ENCODE results near the gene FAM9A.

The FAM9A gene

GRCh38 chrX:8801041-8801599 lies at the start of gene FAM9A:
Gene FAM9A, minus strand, starts transcription at chrX:8801383. Its CDS starts 1,212 bp downstream, at chrX:8800171.
- DNase-seq (ENCODE audit: low spot score): no peak

DNA sequence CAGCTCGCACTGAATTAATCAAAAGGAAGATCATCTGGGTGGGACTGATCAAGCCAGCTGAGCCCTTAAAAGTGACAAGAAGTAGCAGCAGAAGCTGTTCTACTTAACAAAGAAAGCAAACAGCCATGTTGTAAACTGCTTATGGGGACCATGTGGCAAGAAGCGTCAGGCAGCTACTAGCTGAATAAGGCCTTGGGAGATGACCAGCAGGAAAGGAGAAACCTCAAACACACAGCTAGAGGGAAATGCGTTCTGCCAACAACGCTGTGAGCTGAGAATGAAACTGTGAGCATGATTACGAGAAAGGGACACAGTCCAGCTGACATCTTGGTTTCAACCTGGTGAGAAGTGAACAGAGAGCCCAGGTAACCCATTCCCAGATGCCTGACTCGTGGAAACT lies 49.3 kb upstream of the FAM9A start:
- no peak for DNase-seq (ENCODE audit: low spot score)

DNA sequence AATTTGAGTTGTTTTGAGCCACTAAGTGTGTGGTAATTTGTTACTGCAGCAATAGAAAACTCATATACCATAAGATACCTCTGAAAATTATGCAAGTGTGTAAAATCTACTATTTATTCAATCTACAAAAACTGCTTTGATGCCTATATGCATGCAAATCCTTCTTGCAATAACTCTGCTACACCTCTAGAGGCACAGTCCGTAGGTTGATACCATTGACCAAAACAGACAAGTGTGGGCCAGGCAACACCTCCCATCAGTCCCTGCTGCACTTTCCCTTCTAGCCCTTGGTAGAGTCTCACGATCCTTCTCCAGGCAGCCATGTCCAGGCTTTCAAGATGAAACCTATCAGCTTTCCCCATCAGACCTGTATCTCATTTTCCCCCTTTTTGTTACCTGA lies 48.8 kb upstream of the FAM9A start:
- no peak for DNase-seq (ENCODE audit: low spot score)

GRCh38 chrX:8849458-8849857 lies 48.3 kb upstream of the FAM9A start:
- DNase-seq (ENCODE audit: low spot score): no peak

DNA sequence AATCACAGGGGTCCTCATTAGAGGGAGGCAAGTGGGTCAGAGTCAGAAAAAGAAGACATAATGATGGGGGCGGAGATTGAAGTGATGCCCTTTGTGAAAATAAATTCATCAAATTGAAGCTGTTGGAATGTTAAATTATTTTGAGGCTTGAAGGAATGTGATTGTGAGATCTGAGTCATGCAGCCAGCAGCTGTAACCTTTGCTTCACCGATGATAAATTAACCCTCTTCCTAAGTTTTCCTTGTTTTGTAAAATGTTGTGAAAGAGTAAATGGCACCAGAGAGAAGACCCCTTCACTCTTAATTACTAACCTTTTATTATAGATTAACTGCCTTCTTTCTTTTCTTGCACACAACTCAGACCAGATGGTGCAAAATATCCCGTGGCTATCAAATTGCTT lies 47.7 kb upstream of the FAM9A start:
- DNase-seq (ENCODE audit: low spot score): no peak

- DNase-seq (ENCODE audit: low spot score): no peak
These were observed 47.3 kb upstream of the FAM9A start for GRCh38 chrX:8848441-8848840.

- no peak for DNase-seq (ENCODE audit: low spot score)
These were observed 46.2 kb upstream of the FAM9A start for GRCh38 chrX:8847360-8847759.

- no peak for DNase-seq (ENCODE audit: low spot score)
These were observed 45.1 kb upstream of the FAM9A start for GRCh38 chrX:8846266-8846665.

DNA sequence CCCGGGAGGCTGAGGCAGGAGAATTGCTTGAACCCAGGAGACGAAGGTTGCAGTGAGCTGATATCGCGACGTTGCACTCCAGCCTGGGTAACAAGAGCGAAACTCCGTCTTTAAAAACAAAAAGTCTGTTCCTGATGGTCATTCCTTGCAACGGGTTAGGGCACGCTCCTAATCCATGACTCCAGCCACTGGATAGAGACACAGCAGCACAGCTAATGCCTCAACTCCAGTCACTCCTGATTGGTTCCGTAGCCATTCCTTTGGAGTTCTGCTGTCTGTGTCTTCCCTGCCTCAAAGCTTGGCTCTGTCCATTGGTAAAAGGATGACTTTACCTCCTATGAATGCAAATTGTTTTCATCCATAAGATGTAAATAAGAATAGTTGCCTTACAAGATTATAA lies 44.3 kb upstream of the FAM9A start:
- DNase-seq (ENCODE audit: low spot score): no peak

DNA sequence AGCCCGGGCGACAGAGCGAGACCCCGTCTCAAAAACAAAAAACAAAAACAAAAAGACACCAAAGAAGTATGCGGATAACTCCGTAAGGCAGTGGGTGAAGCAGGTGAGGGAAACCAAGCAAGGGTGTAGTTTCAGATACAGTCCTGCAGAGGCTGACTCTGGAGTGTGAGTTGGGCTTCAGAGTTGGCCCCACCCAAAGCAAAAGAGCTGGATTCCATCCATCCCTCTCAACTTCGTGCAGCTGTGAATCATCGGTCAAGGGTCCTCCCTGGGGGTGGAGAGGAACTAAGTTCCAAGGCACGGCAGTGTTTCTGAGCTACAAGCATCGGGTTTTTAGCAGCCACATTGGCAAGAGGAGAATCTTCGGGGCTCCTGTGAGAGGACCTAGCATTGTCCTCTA lies 43.9 kb upstream of the FAM9A start:
- DNase-seq (ENCODE audit: low spot score): peak; percentile 3

DNA sequence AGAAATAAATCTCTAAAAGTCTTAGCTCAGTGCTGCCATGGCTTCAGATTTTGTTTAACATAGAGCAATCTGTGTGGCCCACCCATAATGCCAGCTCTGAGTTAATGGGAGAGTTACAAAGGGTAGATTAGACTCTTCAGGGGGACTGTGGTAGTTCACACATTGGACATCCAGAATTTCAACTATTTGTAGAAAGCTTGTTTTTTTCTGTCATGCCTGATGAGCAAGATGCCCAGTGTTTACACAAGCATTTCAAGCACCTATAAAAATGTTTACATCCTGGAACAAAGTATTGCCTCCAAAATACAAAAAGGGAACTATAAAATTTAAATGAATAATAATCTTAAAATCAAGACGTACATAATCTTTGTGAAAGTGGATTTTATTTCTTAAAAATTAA lies 43.0 kb upstream of the FAM9A start:
- no peak for DNase-seq (ENCODE audit: low spot score)

DNA sequence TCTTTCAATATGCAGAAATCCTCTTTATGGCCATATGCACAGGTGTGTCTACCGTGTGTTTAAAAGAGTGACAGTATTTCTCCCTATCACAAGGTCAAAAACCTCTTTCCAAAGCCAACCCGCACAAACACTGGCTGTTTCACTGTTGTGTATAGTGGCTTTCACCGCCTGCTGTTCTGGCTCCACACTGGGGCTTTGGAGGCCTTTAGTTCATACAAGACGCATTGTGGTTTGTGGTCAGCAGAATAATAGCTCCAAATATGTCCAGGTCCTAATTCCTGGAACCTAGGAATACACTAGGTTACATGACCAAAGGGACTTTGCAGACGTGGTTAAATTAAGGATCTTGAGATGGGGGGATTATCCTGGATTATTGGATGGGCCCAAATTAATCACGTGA lies 40.7 kb upstream of the FAM9A start:
- no peak for DNase-seq (ENCODE audit: low spot score)

DNA sequence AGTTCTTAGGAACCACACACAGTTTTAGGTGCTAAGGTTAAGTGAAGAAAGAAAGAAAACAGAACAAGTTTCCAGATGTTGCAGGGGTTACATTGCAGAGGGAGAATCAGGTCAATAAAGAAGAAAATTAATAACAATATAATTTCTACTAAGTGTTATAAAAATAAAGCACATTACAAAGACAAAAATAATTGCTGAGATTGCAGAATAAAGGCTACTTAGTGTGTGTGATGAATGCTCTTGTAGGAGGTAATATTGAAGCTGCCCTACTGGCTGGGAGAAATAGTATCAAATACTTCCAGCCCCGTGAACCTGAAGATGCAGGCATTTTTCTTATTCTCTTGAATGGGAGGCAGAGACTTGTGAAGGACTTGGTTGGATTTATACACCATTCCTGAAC lies 33.2 kb upstream of the FAM9A start:
- no peak for DNase-seq (ENCODE audit: low spot score)

- no peak for DNase-seq (ENCODE audit: low spot score)
These were observed 31.6 kb upstream of the FAM9A start for GRCh38 chrX:8832582-8833378.

DNA sequence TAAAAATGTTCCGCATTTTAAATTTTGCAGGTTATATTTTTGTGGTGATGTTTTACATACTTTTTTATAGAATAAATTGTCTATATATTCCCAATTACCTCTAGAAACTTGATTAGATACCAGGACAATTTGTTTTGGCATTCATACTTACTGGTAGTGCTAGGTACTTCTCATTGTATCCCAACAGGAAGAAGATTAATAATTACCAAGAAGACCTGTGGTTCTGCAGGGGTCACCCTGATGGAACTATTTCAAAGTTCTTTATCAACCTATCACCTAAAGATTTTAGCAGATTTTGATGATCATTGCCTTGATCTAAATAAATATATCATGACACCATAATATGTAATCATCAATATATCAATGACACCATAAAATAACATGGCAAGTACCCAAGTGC lies 22.5 kb upstream of the FAM9A start:
- no peak for DNase-seq (ENCODE audit: low spot score)

DNA sequence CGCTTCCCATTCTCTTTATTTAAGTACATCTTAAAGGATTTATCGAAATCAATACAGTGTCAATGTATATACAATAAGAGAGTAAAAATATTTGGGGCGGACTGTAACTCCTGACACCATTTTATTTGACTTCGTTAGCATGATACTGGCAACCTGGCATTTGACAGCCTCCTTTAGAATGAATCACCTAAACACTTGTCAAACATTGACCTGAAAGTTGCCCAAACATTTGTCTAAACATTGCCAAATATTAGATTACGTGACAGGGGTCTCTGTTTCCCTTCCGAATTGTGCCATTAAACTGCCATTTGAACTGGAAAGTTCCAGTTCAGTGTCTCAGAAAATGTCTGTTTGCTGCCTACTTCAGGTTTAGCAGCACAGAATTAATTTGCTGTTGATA lies 20.8 kb upstream of the FAM9A start:
- no peak for DNase-seq (ENCODE audit: low spot score)

DNA sequence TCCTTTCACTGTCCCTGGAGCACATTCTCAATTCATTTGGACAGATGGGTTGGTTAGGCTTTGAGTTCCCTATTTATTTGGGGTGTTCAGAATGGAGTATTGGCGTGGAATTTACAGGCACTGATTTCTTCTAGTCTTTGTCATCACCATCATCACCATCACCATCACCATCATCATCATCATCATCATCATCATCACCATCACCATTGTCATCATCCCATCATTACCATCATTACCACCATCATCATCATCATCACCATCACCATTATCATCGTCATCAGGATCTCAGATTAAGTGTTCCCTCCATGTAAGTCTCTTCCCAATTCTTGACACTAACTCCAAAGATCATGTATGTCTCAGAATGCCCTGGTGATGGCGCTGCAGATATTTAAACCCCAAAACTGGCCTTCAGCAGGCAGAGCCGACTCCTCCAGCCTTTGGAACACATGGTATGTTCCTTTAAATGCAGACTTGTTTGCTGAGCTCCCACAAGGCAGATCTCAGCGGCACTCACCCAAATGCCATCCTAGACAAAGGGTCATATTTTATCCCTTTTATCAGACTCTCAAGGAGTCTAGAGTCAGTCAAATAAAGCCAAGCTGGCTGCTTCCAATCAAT lies 19.8 kb upstream of the FAM9A start:
- DNase-seq (ENCODE audit: low spot score): no peak

GRCh38 chrX:8815460-8816065 lies 14.4 kb upstream of the FAM9A start:
- peak; percentile 33 for DNase-seq (ENCODE audit: low spot score)

- DNase-seq (ENCODE audit: low spot score): no peak
These were observed 11.9 kb upstream of the FAM9A start for GRCh38 chrX:8813036-8813435.

DNA sequence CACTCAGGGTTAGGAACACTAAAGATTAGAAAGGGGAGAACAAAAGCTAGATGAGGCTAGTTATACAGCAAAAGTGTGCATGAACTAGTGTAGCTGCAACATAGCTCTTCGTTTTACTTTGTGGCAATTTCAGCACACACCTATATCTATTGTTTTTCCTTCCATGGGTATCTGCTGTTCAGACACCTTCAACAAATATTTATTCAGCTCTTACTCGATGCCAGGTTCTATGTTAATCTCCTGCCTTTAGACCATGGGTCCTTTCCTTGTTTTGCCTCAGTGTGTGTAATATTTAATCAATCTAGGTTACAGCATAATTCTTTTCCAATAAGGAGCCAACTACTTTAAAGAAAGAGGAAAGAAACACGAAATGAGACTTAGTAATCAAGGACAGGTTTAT lies 10.4 kb upstream of the FAM9A start:
- no peak for DNase-seq (ENCODE audit: low spot score)

- no peak for DNase-seq (ENCODE audit: low spot score)
These were observed 7.5 kb upstream of the FAM9A start for GRCh38 chrX:8808661-8809060.

DNA sequence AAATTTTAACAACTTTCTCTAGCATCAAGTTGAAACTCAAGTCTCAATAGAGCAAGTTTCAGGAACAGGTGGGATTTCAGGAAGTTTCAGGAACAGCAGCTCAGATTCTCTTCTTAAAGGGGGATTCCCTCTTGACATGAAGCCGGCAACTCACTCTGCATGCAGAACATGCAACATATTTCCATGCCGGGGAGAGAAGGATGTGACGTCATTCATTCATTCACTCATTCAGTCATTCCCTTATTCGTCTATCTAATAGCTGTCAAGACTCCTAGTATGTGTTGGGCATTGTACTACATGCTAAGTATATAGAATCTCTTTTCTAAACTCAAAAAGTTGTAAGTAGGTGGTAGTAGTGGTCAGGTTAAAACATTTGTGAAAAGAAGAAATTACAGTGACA lies 4.8 kb upstream of the FAM9A start:
- no peak for DNase-seq (ENCODE audit: low spot score)

- DNase-seq (ENCODE audit: low spot score): no peak
These were observed 3.9 kb upstream of the FAM9A start for GRCh38 chrX:8805046-8805445.
